Astrocyte (in vitro differentiated cells and primary cell): ENCODE data around the gene GRM5.

ENCODE experiments used
- EZH2 ChIP-seq: IDR thresholded peaks from 2 replicates; pipeline ENCODE4 v1.6.1; 2012; ENCODE audit warnings: mild to moderate bottlenecking, low read length, inconsistent platforms; ENCODE audit not compliant: insufficient read depth
- TF ChIP-seq, protein P1 (sequence below): IDR thresholded peaks from 2 replicates; pipeline ENCODE4 v1.5.1; 2011; ENCODE audit warnings: low read depth, mild to moderate bottlenecking, inconsistent platforms, low read length, moderate library complexity; ENCODE audit not compliant: insufficient read depth

DNA sequence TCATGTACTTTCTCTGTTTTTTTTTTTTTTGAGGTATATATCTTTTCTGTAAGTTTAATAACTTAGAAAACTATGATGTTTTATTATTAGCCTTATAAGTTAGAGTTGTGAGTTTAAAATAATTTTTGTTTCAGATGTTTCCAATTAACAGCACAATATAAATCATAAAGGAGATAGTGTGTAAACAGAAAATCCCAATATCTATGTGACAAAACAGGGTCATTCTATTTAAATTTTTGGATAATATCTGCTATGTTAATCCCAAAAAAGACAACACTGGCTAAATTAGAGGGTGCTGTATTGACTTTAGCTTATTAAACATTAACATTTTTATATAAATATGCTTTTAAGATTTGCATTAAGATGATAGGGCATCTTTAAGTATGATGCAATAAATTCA, 410.1 kb downstream of the GRM5 start:
- TF ChIP-seq, protein P1, sequence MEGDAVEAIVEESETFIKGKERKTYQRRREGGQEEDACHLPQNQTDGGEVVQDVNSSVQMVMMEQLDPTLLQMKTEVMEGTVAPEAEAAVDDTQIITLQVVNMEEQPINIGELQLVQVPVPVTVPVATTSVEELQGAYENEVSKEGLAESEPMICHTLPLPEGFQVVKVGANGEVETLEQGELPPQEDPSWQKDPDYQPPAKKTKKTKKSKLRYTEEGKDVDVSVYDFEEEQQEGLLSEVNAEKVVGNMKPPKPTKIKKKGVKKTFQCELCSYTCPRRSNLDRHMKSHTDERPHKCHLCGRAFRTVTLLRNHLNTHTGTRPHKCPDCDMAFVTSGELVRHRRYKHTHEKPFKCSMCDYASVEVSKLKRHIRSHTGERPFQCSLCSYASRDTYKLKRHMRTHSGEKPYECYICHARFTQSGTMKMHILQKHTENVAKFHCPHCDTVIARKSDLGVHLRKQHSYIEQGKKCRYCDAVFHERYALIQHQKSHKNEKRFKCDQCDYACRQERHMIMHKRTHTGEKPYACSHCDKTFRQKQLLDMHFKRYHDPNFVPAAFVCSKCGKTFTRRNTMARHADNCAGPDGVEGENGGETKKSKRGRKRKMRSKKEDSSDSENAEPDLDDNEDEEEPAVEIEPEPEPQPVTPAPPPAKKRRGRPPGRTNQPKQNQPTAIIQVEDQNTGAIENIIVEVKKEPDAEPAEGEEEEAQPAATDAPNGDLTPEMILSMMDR: no peak
- TF ChIP-seq EZH2: no peak
